HEK293T (cell line): Measurements from ENCODE around the gene TLE4.
"Not testable (repeated sequence)": the region's sequence is repeated elsewhere in the genome, so short reads cannot be mapped to it uniquely, and the experiment has no call there.

Experiments
- CTCF ChIA-PET: fragments of 350-600 bp; formaldehyde crosslinking; extraction: SDS; loops from one replicate; lab custom pipeline; 2021; ENCODE audit warnings: antibody characterized with exemption, inconsistent platforms; lab: Yijun Ruan, JAX
- POLR2A ChIA-PET: fragments of 350-600 bp; formaldehyde crosslinking; extraction: SDS; loops from one replicate; lab custom pipeline; 2020; ENCODE audit warnings: antibody characterized with exemption, inconsistent platforms; lab: Yijun Ruan, JAX
- DNase-seq: peaks from one replicate; pipeline ENCODE4 v3.0.0; 2012; ENCODE audit warnings: mixed read lengths; ENCODE audit errors: extremely low spot score
- ARNT ChIP-seq: fragments of 450-650 bp; IDR thresholded peaks from 2 replicates; pipeline ENCODE4 v1.6.1; 2017; ENCODE audit warnings: mild to moderate bottlenecking
- BHLHE40 ChIP-seq: fragments of 450-650 bp; IDR thresholded peaks from 2 replicates; pipeline ENCODE4 v1.6.1; 2016; ENCODE audit warnings: mild to moderate bottlenecking, moderate library complexity, borderline replicate concordance
- CTBP1 ChIP-seq: fragments of 450-650 bp; IDR thresholded peaks from 2 replicates; pipeline ENCODE4 v1.6.1; 2016; ENCODE audit warnings: borderline replicate concordance
- ELF4 ChIP-seq: fragments of 450-650 bp; IDR thresholded peaks from 2 replicates; pipeline ENCODE4 v1.6.1; 2017; ENCODE audit warnings: antibody characterized with exemption
- FOXA1 ChIP-seq: fragments of 450-650 bp; IDR thresholded peaks from 2 replicates; pipeline ENCODE4 v1.6.1; 2016; ENCODE audit warnings: mild to moderate bottlenecking
- FOXK2 ChIP-seq: fragments of 450-650 bp; IDR thresholded peaks from 2 replicates; pipeline ENCODE4 v1.6.1; 2016; ENCODE audit warnings: mild to moderate bottlenecking
- FOXM1 ChIP-seq: fragments of 450-650 bp; IDR thresholded peaks from 2 replicates; pipeline ENCODE4 v1.6.1; 2017; ENCODE audit warnings: mild to moderate bottlenecking, borderline replicate concordance
- HDGF ChIP-seq: fragments of 450-650 bp; IDR thresholded peaks from 2 replicates; pipeline ENCODE4 v1.6.1; 2017; ENCODE audit warnings: antibody characterized with exemption, borderline replicate concordance
- L3MBTL2 ChIP-seq: fragments of 450-650 bp; conservative IDR thresholded peaks from 2 replicates; pipeline ENCODE4 v1.6.1; 2016; ENCODE audit warnings: mild to moderate bottlenecking
- LEF1 ChIP-seq: fragments of 450-650 bp; IDR thresholded peaks from 2 replicates; pipeline ENCODE4 v1.6.1; 2017; ENCODE audit warnings: mild to moderate bottlenecking, borderline replicate concordance
- NFRKB ChIP-seq: fragments of 450-650 bp; IDR thresholded peaks from 2 replicates; pipeline ENCODE4 v1.6.1; 2016; ENCODE audit warnings: mild to moderate bottlenecking, moderate library complexity
- SP1 ChIP-seq: fragments of 450-650 bp; IDR thresholded peaks from 2 replicates; pipeline ENCODE4 v1.6.1; 2017
- SUZ12 ChIP-seq: fragments of 450-650 bp; IDR thresholded peaks from 2 replicates; pipeline ENCODE4 v1.6.1; 2016; ENCODE audit warnings: mild to moderate bottlenecking
- TARDBP ChIP-seq: fragments of 450-650 bp; IDR thresholded peaks from 2 replicates; pipeline ENCODE4 v1.6.1; 2016
- ZNF384 ChIP-seq: fragments of 450-650 bp; IDR thresholded peaks from 2 replicates; pipeline ENCODE4 v1.6.1; 2016
- TF ChIP-seq, protein P1 (sequence below): fragments of 450-650 bp; IDR thresholded peaks from 2 replicates; pipeline ENCODE4 v1.6.1; 2016

The TLE4 gene

DNA sequence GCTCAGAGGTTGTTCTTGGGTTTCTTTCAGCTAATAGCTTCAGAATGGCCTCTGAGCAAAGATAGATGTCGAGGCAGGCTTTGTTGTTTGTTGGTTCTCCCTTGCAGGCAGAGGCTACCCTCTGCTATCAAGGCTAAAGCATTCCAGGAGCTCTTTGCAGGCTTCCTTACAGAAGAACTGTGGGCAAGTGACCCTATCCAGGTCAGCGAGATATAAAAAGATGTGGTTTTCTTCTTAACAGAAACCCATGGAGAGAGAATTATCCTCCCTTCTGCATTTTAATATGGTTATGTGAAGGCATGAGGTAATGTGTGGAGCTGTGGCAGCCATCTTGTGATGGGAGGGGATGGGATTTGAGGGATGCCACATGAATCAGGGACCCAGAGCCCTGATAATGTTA, 67.0 kb downstream of the TLE4 start:
- DNase-seq: no peak
- ChIA-PET CTCF (no interaction called here), POLR2A (interaction anchor here (1.0 kb wide), 1 partner anchor 9 kb away, joined by 4 read pairs; no protein-coding TSS in a partner anchor)
- TF ChIP-seq TARDBP: no peak

DNA sequence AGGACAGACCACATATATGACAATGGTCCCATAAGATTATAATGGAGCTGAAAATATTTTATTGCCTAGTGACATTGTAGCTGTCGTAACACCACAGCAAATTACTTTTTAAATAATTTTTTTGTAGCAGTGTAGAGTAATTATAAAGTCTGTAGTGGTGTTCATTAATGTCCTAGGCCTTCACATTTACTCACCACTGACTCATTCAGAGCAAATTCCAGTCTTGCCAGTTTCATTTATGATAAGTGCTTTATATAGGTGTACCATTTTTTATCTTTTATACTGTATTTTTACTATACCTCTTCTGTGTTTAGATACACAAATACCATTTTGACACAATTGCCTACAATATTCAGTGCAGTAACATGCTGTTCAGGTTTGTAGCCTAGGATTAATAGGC, 67.6 kb downstream of the TLE4 start:
- ChIA-PET POLR2A (interaction anchor here (1.0 kb wide), 1 partner anchor 10 kb away, joined by 4 read pairs; no protein-coding TSS in a partner anchor), CTCF (no interaction called here)
- DNase-seq: no peak
- TF ChIP-seq, protein P1, sequence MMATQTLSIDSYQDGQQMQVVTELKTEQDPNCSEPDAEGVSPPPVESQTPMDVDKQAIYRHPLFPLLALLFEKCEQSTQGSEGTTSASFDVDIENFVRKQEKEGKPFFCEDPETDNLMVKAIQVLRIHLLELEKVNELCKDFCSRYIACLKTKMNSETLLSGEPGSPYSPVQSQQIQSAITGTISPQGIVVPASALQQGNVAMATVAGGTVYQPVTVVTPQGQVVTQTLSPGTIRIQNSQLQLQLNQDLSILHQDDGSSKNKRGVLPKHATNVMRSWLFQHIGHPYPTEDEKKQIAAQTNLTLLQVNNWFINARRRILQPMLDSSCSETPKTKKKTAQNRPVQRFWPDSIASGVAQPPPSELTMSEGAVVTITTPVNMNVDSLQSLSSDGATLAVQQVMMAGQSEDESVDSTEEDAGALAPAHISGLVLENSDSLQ: no peak
- TF ChIP-seq BHLHE40 (no peak), CTBP1 (no peak), FOXK2 (no peak), LEF1 (no peak), ARNT (no peak)

DNA sequence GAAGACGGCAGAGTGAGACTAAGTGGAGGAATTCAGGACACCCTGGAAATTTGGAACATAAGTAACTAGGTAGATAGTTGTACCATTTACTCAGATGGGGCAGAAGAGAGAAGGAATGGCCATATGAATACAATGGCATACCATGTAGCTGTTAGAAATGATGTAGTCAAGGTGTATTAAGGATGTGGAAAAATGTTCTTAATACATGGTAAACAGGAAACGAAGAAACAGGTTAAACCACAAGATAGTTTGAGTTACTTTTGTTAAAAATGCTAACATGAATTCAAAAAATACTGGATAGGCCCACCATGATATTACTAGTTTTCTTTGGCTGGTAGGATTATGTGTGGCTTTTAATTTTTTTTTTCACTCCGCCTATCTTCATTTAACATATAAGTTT, 68.3 kb downstream of the TLE4 start:
- POLR2A ChIA-PET, CTCF ChIA-PET, DNase-seq: not testable (repeated sequence)

DNA sequence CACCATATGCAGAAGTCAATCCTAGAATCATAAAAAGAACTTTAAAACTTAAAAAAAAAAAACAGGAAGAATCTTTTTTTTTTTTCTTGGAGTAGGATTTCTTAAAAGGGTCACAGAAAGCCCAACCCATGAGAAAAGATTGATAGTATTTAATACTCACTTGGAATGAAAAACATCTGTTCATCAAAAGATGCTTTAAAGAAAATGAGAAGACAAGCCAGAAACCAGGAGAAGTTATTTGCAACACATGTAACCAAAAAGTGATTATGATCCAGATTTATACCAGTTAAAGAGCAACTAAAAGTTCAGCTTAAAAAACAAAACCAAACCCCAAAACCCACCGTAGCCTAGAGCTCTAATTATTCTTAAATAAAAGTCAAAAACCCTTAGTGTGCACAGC, 69.3 kb downstream of the TLE4 start:
- POLR2A ChIA-PET: no interaction called here
- DNase-seq: no peak
- CTCF ChIA-PET: no interaction called here
- TF ChIP-seq CTBP1: no peak
- TF ChIP-seq ZNF384: no peak
- no peak for TF ChIP-seq LEF1
- TF ChIP-seq, protein P1: no peak
- no peak for TF ChIP-seq ELF4
- TF ChIP-seq L3MBTL2: no peak
- TF ChIP-seq FOXK2: no peak
- TF ChIP-seq TARDBP: no peak
- no peak for TF ChIP-seq FOXM1
- TF ChIP-seq ARNT: no peak
- no peak for TF ChIP-seq NFRKB
- TF ChIP-seq BHLHE40: no peak
- no peak for TF ChIP-seq SP1
- TF ChIP-seq FOXA1: no peak
- TF ChIP-seq SUZ12: no peak
- no peak for TF ChIP-seq HDGF

DNA sequence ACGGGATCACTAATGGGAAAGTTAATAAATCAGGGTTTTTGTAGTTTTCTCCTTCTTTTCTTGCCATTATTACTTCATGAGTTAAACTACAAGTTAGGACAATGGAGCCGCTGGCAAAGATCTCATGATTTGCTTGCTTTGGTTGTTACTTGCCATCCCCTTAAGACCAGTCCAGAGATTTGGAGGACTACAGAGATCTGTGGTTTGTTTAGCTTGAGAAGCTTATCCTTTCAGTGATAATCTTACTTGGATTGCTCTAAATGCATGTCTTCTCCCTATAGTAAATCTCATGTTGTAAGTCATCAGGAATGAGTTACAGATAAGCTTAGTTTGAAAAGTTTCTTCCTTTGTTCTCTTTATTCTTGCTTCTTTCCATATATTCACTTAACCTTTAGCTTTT, 70.9 kb downstream of the TLE4 start:
- ChIA-PET CTCF (interaction anchor here (0.6 to 1.1 kb wide), 2 partner anchors 11 to 190 kb away, joined by 4 to 6 read pairs; no protein-coding TSS in a partner anchor), POLR2A (interaction anchor here (0.7 to 1.5 kb wide), 2 partner anchors 57 to 72 kb away, joined by 3 to 7 read pairs; partner anchors contain the start of gene TLE4)
- no peak for DNase-seq
- no peak for TF ChIP-seq ZNF384
- no peak for TF ChIP-seq NFRKB
- TF ChIP-seq FOXA1: no peak
- TF ChIP-seq, protein P1: no peak
- no peak for TF ChIP-seq SUZ12
- TF ChIP-seq FOXM1: no peak
- TF ChIP-seq BHLHE40: no peak
- TF ChIP-seq CTBP1: no peak

DNA sequence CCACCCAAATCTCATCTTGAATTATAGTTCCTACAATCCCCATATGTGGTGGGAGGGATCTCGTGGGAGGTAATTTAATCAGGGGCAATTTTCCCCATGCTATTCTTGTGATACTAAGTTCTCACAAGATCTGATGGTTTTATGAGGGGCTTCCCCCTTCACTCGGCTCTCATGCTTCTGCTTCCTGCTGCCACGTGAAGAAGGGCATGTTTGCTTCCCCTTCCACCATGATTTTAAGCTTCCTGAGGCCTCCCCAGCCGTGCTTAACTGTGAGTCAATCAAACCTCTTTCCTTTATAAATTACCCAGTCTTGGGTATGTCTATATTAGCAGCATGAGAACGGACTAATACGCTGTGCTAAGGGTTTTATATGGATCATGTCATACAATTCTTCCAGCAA, 72.3 kb downstream of the TLE4 start:
- CTCF ChIA-PET: no interaction called here

DNA sequence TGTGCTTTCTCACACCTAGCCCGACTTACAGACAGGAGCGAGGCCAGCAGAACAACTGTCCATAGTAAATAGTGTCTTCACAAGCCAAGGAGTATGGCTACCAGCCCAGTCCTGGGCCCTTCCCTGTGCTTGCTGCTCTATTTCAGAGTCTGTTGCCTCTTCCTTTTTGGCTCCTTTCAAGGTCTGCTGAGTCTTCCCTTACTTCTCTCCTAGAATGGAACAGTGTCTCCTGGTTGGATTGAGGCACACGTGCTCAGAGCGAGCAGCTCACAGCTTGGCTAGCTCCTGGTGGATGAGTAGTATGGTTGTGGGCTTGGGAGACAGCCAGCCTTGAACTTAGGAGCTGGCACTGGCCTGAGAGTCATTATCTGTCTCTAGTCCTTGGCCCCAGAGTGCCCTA, 72.8 kb downstream of the TLE4 start:
- no peak for DNase-seq
- CTCF ChIA-PET: no interaction called here
- POLR2A ChIA-PET: no interaction called here
- no peak for TF ChIP-seq NFRKB
- TF ChIP-seq CTBP1: no peak
- TF ChIP-seq BHLHE40: no peak
- TF ChIP-seq SP1: no peak
- TF ChIP-seq L3MBTL2: no peak
- TF ChIP-seq TARDBP: no peak

More for the DNA sequence above, 72.3 kb downstream of the TLE4 start:
- TF ChIP-seq SUZ12: no peak
- TF ChIP-seq FOXM1: no peak
- no peak for TF ChIP-seq BHLHE40
- TF ChIP-seq HDGF: no peak
- no peak for TF ChIP-seq SP1
- no peak for TF ChIP-seq ARNT
- DNase-seq: no peak
- POLR2A ChIA-PET: no interaction called here
